Measurements from ENCODE around the gene COL8A1. TPM values are rescaled to one million over a fixed set of nuclear protein-coding genes. Genes with fewer than 3 reads are reported as not detected.

The COL8A1 gene
- total and polyA plus RNA-seq, 3 donors from 2014 or later: 1.1 to 11.5 (median 1.3) TPM

DNA sequence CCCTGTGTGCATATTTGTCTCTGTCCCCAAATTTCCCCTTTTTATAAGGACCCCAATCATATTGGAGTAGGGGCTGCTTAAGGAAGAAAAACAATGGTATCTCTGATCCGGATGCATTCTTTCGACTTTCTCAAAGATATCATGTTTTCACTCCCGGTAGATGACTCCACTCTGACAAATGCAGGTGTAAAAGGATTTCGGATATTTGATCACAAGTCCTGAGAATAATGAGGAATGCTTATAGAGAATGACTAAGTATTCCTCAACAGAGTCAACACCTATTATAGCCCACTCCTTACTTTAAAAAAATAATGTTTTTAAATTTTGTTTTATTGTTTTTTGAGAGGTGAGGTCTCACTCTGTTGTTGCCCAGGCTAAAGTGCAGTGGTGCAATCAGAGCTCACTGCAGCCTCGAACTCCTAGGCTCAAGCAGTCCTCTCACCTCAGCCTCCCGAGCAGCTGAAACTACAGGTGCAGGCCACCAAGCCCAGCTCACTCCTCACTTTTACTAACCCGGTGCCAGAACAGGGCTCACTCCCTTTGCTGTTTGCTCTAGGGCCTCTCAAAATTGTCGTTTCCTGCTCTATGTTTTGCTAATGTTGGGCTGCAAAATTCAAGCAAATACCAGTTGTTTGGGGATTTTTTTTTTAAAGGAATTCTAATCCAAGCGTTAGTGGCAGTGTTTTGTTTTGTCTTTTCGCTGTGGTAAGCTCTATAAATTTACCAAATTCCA lies 24.6 kb downstream of the COL8A1 start:
- Histone ChIP-seq H3K4me1 (no peaks in the 10 kb centered on the region), H3K36me3 (ENCODE audit: low read depth, missing control alignments) (no peaks in the 10 kb centered on the region), H3K4me3 (no peak overlapping the region), H3K27ac (no peak overlapping the region), H3K27me3 (no peaks in the 10 kb centered on the region), H3K9me3 (no peaks in the 10 kb centered on the region)
- 76 to 77% methylated on average over 10 of the region's 10 CpGs for WGBS, 2 donors
- intact Hi-C loops (cut with DNase I; ENCODE audit: low total_unique reads): no loop called here
- TF ChIP-seq, protein P1, sequence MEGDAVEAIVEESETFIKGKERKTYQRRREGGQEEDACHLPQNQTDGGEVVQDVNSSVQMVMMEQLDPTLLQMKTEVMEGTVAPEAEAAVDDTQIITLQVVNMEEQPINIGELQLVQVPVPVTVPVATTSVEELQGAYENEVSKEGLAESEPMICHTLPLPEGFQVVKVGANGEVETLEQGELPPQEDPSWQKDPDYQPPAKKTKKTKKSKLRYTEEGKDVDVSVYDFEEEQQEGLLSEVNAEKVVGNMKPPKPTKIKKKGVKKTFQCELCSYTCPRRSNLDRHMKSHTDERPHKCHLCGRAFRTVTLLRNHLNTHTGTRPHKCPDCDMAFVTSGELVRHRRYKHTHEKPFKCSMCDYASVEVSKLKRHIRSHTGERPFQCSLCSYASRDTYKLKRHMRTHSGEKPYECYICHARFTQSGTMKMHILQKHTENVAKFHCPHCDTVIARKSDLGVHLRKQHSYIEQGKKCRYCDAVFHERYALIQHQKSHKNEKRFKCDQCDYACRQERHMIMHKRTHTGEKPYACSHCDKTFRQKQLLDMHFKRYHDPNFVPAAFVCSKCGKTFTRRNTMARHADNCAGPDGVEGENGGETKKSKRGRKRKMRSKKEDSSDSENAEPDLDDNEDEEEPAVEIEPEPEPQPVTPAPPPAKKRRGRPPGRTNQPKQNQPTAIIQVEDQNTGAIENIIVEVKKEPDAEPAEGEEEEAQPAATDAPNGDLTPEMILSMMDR (IDR thresholded peaks at IDR 0.05): no peak
- TF ChIP-seq POLR2A (IDR thresholded peaks at IDR 0.05): no peak
- no peak for DNase-seq

DNA sequence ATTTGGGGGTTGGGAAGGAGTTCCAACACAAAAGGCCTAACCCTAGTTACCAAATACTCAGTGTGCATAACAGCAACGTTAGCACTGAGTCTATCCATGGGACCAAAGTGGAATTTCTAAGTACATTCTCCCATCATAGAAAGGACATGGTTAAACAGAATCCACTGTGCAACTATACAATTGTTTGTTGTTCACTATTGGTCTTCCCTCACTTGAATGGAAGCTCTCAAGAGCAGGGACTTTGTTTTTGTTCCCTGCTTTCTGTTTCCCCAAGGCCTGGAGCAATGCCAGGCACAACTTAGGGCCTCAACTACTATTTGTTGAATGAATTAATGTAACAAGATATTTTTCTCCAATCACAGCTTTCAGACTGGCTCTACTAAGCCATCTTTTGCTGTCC lies 25.6 kb downstream of the COL8A1 start:
- WGBS, 2 donors: 48 to 67% methylated on average over 1 of the region's 1 CpG
- TF ChIP-seq, protein P1 (IDR thresholded peaks at IDR 0.05): no peak
- TF ChIP-seq POLR2A (IDR thresholded peaks at IDR 0.05): no peak
- no peak for DNase-seq
- Histone ChIP-seq H3K27me3 (no peaks in the 10 kb centered on the region), H3K36me3 (ENCODE audit: low read depth, missing control alignments) (no peaks in the 10 kb centered on the region), H3K27ac (no peak overlapping the region), H3K4me1 (no peaks in the 10 kb centered on the region), H3K9me3 (no peaks in the 10 kb centered on the region), H3K4me3 (no peak overlapping the region)
- intact Hi-C loops (cut with DNase I; ENCODE audit: low total_unique reads): no loop called here

DNA sequence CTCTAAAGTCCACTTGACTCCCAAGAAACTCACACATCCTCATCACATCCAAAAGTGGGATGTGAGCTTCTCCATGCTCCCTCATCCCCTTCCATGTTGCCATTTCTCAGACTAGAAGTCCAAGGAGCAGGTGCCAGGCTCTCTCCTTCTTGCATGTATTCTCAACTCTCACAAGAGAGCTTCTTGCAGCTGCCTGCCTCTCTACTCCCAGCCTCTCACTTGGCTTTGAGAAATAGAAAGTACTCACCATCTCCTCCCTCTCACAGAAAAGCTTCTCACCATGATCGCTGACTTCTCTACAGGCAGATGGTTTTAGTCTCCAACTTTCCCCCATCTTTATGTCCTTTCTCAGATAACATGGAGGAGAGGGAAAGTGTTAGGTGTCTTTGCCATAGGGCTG lies 26.6 kb downstream of the COL8A1 start:
- Histone ChIP-seq H3K4me3 (no peak overlapping the region), H3K36me3 (ENCODE audit: low read depth, missing control alignments) (no peaks in the 10 kb centered on the region), H3K9me3 (no peaks in the 10 kb centered on the region), H3K27me3 (no peaks in the 10 kb centered on the region), H3K4me1 (no peaks in the 10 kb centered on the region), H3K27ac (no peak overlapping the region)
- DNase-seq: no peak
- intact Hi-C loops (cut with DNase I; ENCODE audit: low total_unique reads): no loop called here
- TF ChIP-seq, protein P1 (IDR thresholded peaks at IDR 0.05): no peak
- no peak for TF ChIP-seq POLR2A (IDR thresholded peaks at IDR 0.05)
- 90 to 97% methylated on average over 1 of the region's 1 CpG for WGBS, 2 donors

DNA sequence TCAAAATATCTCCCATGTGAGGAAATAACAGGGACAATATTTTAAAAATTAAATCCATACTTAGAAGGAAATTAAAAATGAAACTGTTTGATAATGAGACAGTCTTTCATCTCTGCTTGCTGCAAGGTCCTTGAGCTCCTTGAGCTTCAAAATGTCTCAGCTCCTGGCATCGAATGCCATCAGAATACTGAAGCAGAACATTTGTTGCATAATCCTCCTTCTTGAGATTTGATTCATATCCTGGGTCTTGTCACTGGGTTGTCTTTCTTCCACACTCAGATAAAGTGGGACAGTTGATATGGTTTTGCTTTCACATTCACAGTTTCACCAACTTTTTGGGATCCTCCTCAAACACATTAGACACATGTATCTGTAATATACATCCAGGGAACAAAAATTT lies 27.8 kb downstream of the COL8A1 start:
- H3K36me3 ChIP-seq (ENCODE audit: low read depth, missing control alignments): no peaks in the 10 kb centered on the region
- no peak overlapping the region for H3K4me3 ChIP-seq
- no peak overlapping the region for H3K27ac ChIP-seq
- 69 to 81% methylated on average over 1 of the region's 1 CpG for WGBS, 2 donors
- no peaks in the 10 kb centered on the region for H3K4me1 ChIP-seq
- intact Hi-C loops (cut with DNase I; ENCODE audit: low total_unique reads): no loop called here
- no peaks in the 10 kb centered on the region for H3K27me3 ChIP-seq
- TF ChIP-seq POLR2A (IDR thresholded peaks at IDR 0.05): no peak
- TF ChIP-seq, protein P1 (IDR thresholded peaks at IDR 0.05): no peak
- H3K9me3 ChIP-seq: no peaks in the 10 kb centered on the region
- DNase-seq: no peak

DNA sequence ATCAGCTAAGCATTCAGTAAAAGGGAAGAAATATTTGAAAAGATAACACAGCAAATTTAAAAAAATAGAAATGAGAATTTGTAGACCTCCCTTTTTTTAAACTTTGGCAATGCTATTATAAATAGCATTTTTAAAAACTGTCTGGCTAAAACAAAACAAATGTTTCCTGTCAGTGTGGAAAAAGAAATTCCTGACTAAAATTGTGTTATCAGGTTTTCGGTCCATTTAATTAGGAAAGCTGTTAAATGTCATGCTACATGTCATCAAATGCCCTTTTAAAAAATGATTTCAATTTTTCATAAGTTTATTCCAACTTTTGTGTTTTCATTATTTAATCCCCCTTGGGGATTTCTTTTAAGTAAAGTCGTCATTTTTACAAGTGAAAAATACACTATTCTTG lies 29.6 kb downstream of the COL8A1 start:
- no peak for DNase-seq
- Histone ChIP-seq H3K36me3 (ENCODE audit: low read depth, missing control alignments) (no peaks in the 10 kb centered on the region), H3K4me3 (no peak overlapping the region), H3K27me3 (no peaks in the 10 kb centered on the region), H3K27ac (no peak overlapping the region), H3K4me1 (no peaks in the 10 kb centered on the region), H3K9me3 (no peaks in the 10 kb centered on the region)
- TF ChIP-seq POLR2A (IDR thresholded peaks at IDR 0.05): no peak
- 52 to 61% methylated on average over 2 of the region's 2 CpGs for WGBS, 2 donors
- intact Hi-C loops (cut with DNase I; ENCODE audit: low total_unique reads): no loop called here

Measured in testis (tissue), 3 donors.